OCI-LY1 (cell line): ENCODE measurements around the gene TOP1.
"Not testable (repeated sequence)": the region's sequence is repeated elsewhere in the genome, so short reads cannot be mapped to it uniquely, and the experiment has no call there.

ENCODE experiments used
- H2AFZ ChIP-seq: fragments of 200-600 bp; sonication (generic), shearing (Covaris generic); 2 replicates; pipeline ENCODE4 v1.6.0; 2014; ENCODE audit warnings: antibody characterized with exemption, mild to moderate bottlenecking, low read length
- H3F3A ChIP-seq: fragments of 200-600 bp; sonication (generic), shearing (Covaris generic); 2 replicates; pipeline ENCODE4 v1.6.0; 2014; ENCODE audit warnings: mild to moderate bottlenecking, antibody characterized with exemption, low read length, moderate library complexity; ENCODE audit not compliant: insufficient read depth
- H3K27ac ChIP-seq: fragments of 200-600 bp; sonication (generic); 2 replicates; pipeline ENCODE4 v1.5.1; 2014; ENCODE audit warnings: low read length, mixed run types, mild to moderate bottlenecking, low read depth; ENCODE audit not compliant: poor library complexity, severe bottlenecking
- H3K27me3 ChIP-seq: fragments of 200-600 bp; sonication (generic); 2 replicates; pipeline ENCODE4 v1.6.0; 2014; ENCODE audit warnings: antibody characterized with exemption, mild to moderate bottlenecking, low read length, moderate library complexity; ENCODE audit not compliant: insufficient read depth
- H3K36me3 ChIP-seq: fragments of 200-600 bp; sonication (generic); 2 replicates; pipeline ENCODE4 v1.6.1; 2014; ENCODE audit warnings: mild to moderate bottlenecking, antibody characterized with exemption, low read length, moderate library complexity, mixed read lengths; ENCODE audit not compliant: insufficient read depth
- H3K4me1 ChIP-seq: fragments of 200-600 bp; sonication (generic); 2 replicates; pipeline ENCODE4 v1.5.1; 2014; ENCODE audit warnings: mild to moderate bottlenecking, low read length, moderate library complexity; ENCODE audit not compliant: insufficient read depth, severe bottlenecking
- H3K4me2 ChIP-seq: fragments of 200-600 bp; sonication (generic), shearing (Covaris generic); 2 replicates; pipeline ENCODE4 v1.6.1; 2014; ENCODE audit warnings: low read length
- H3K4me3 ChIP-seq: fragments of 200-600 bp; sonication (generic); 2 replicates; pipeline ENCODE4 v1.5.1; 2014; ENCODE audit warnings: low read length, low read depth, mild to moderate bottlenecking, mixed read lengths; ENCODE audit not compliant: poor library complexity, severe bottlenecking
- H3K79me2 ChIP-seq: fragments of 200-600 bp; shearing (Covaris generic); 2 replicates; pipeline ENCODE4 v1.6.1; 2016; ENCODE audit warnings: mixed run types, low read length, mixed read lengths; ENCODE audit not compliant: insufficient read depth
- H3K9ac ChIP-seq: fragments of 200-600 bp; sonication (generic), shearing (Covaris generic); 2 replicates; pipeline ENCODE4 v1.6.1; 2014; ENCODE audit warnings: mild to moderate bottlenecking, low read length, mixed read lengths
- H3K9me2 ChIP-seq: fragments of 200-600 bp; sonication (generic), shearing (Covaris generic); 2 replicates; pipeline ENCODE4 v1.6.1; 2014; ENCODE audit warnings: low read depth, mild to moderate bottlenecking, low read length, mixed read lengths
- H3K9me3 ChIP-seq: fragments of 200-600 bp; shearing (Covaris generic); 2 replicates; pipeline ENCODE4 v1.6.1; 2014; ENCODE audit warnings: low read length, mixed read lengths
- H4K20me1 ChIP-seq: fragments of 200-600 bp; sonication (generic), shearing (Covaris generic); 2 replicates; pipeline ENCODE4 v1.6.0; 2016; ENCODE audit warnings: mild to moderate bottlenecking, low read length; ENCODE audit not compliant: insufficient read depth
- EZH2 ChIP-seq: fragments of 200-600 bp; sonication (generic), shearing (Covaris generic); IDR thresholded peaks from 2 replicates; pipeline ENCODE4 v1.8.0; 2017; ENCODE audit warnings: borderline replicate concordance, mixed run types, mild to moderate bottlenecking, antibody characterized with exemption, low read length, moderate library complexity, mixed read lengths
- TF ChIP-seq, protein P1 (sequence below): fragments of 200-600 bp; sonication (generic), shearing (Covaris generic); IDR thresholded peaks from 2 replicates; pipeline ENCODE4 v1.5.1; 2017; ENCODE audit warnings: mild to moderate bottlenecking, antibody characterized with exemption, low read length, moderate library complexity, mixed read lengths

The TOP1 gene

DNA sequence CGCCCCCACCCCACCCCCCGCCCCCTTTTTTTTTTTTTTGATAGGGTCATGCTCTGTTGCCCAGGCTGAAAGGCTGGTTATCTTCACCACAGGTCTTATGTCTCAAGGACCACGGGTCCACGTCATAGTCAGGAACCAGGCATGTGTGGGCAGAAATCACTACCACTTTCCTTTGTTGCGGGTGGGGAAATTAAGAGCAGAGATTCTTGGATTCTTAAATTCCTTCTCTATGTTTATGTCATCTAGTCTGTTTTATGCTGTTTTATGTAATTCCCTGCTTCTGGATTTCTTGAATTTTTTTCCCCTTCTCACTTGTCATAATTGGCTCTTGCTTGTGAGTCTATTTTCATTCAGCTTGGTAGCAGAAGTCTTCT, 82.9 kb downstream of the TOP1 start:
- no peaks in the 10 kb centered on the region for H3K4me1 ChIP-seq
- no peaks in the 10 kb centered on the region for H4K20me1 ChIP-seq
- no peak overlapping the region for H3K27ac ChIP-seq
- H2AFZ ChIP-seq: no peak overlapping the region
- H3K9me3 ChIP-seq: no peaks in the 10 kb centered on the region
- H3K9me2 ChIP-seq: no peaks in the 10 kb centered on the region
- H3K4me3 ChIP-seq: no peak overlapping the region
- no peak overlapping the region for H3K4me2 ChIP-seq
- H3K27me3 ChIP-seq: no peaks in the 10 kb centered on the region
- H3K9ac ChIP-seq: no peak overlapping the region
- H3K79me2 ChIP-seq: no peaks in the 10 kb centered on the region
- TF ChIP-seq, protein P1, sequence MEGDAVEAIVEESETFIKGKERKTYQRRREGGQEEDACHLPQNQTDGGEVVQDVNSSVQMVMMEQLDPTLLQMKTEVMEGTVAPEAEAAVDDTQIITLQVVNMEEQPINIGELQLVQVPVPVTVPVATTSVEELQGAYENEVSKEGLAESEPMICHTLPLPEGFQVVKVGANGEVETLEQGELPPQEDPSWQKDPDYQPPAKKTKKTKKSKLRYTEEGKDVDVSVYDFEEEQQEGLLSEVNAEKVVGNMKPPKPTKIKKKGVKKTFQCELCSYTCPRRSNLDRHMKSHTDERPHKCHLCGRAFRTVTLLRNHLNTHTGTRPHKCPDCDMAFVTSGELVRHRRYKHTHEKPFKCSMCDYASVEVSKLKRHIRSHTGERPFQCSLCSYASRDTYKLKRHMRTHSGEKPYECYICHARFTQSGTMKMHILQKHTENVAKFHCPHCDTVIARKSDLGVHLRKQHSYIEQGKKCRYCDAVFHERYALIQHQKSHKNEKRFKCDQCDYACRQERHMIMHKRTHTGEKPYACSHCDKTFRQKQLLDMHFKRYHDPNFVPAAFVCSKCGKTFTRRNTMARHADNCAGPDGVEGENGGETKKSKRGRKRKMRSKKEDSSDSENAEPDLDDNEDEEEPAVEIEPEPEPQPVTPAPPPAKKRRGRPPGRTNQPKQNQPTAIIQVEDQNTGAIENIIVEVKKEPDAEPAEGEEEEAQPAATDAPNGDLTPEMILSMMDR: no peak
- no peak for TF ChIP-seq EZH2
- H3K36me3 ChIP-seq: peaks cover 93% of the 10 kb centered on the region
- H3F3A ChIP-seq: no peaks in the 10 kb centered on the region

DNA sequence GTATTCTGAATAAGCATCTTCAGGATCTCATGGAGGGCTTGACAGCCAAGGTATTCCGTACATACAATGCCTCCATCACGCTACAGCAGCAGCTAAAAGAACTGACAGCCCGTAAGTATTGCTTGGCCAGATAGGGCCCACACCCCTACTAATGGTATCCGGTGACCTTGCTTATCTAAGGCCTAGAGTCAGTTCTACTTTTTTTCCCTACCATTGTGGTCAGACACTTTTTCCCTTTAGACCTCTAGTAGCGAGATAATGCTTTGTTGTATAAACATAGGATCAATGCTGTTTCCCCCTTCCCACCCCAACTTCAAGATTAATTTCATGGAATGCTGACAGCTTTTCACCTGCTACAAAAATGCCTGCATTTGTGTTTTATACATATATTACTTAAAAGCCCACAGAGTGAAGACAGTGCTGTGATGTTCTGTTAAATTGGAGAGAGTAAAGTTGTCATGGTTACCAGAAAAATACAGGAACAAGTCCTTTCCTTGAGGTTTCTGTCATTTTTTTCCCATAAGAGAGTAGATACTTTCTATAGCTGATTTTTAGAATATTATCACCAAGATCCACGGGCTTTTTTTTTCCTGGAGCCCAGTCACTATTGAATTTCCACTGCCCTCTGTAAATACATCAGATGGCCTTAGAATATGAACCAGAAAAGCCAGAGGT, 87.8 kb downstream of the TOP1 start:
- no peaks in the 10 kb centered on the region for H3K9me2 ChIP-seq
- no peaks in the 10 kb centered on the region for H4K20me1 ChIP-seq
- H3K9me3 ChIP-seq: no peaks in the 10 kb centered on the region
- H3K27ac ChIP-seq: no peak overlapping the region
- no peaks in the 10 kb centered on the region for H3K79me2 ChIP-seq
- H3K36me3 ChIP-seq: peaks cover 95% of the 10 kb centered on the region
- H3K9ac ChIP-seq: no peak overlapping the region
- H2AFZ ChIP-seq: no peak overlapping the region
- no peak for TF ChIP-seq EZH2
- TF ChIP-seq, protein P1: no peak
- H3K27me3 ChIP-seq: no peaks in the 10 kb centered on the region
- H3K4me2 ChIP-seq: no peak overlapping the region
- H3F3A ChIP-seq: no peaks in the 10 kb centered on the region
- H3K4me3 ChIP-seq: no peak overlapping the region
- H3K4me1 ChIP-seq: no peaks in the 10 kb centered on the region

DNA sequence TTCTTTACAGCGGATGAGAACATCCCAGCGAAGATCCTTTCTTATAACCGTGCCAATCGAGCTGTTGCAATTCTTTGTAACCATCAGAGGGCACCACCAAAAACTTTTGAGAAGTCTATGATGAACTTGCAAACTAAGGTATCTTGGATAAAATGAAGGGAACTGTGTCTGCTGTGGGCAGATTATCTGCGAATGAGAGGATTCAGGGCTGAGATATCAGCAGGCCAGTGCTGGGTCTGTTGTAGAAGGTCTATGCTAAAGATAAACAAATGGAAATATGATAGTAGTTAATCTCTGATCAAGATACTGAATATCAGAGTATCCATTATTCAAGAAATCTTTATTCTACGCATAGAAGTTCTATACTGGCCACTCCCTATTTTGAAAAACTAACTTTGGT, 89.5 kb downstream of the TOP1 start:
- H3K27ac ChIP-seq, H3K9ac ChIP-seq, H3K4me1 ChIP-seq, H3K27me3 ChIP-seq, H3K9me2 ChIP-seq, H3K79me2 ChIP-seq, H3K4me2 ChIP-seq, H2AFZ ChIP-seq, H3K4me3 ChIP-seq, H3F3A ChIP-seq, H4K20me1 ChIP-seq, H3K9me3 ChIP-seq: not testable (repeated sequence)
- peaks cover 96% of the 10 kb centered on the region for H3K36me3 ChIP-seq

DNA sequence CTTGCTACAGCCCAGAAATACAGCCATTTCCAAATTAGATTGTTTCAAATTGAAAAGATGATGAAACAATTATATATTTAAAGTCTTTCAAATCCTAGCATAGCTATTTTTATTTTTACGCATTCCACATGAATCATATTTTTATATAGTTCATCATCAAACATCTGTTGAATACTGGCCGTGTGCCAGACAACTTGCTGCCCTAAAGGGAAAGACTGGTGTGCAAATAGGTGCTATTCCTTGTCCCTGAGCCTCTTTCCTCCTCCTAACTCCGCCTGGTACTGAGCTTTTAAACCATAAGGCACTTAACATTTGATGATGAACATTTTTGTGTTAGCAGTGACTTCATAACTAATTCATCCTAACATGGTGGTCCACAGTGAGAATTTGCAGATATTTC, 90.0 kb downstream of the TOP1 start:
- no peaks in the 10 kb centered on the region for H3K9me3 ChIP-seq
- no peaks in the 10 kb centered on the region for H4K20me1 ChIP-seq
- peaks cover 98% of the 10 kb centered on the region for H3K36me3 ChIP-seq
- H3K9ac ChIP-seq: no peak overlapping the region
- H3K27me3 ChIP-seq: no peaks in the 10 kb centered on the region
- H3K9me2 ChIP-seq: no peaks in the 10 kb centered on the region
- H3K4me3 ChIP-seq: no peak overlapping the region
- TF ChIP-seq, protein P1: no peak
- no peak for TF ChIP-seq EZH2
- no peaks in the 10 kb centered on the region for H3K79me2 ChIP-seq
- no peak overlapping the region for H3K27ac ChIP-seq
- H3F3A ChIP-seq: no peaks in the 10 kb centered on the region
- no peak overlapping the region for H3K4me2 ChIP-seq
- H3K4me1 ChIP-seq: no peaks in the 10 kb centered on the region
- no peak overlapping the region for H2AFZ ChIP-seq
